Measurements from ENCODE around the gene TESK2. TPM values are rescaled to one million over a fixed set of nuclear protein-coding genes. Genes with fewer than 3 reads are reported as not detected.
"Not testable (repeated sequence)": the region's sequence is repeated elsewhere in the genome, so short reads cannot be mapped to it uniquely, and the experiment has no call there.

Gene TESK2
- total RNA-seq, 1 experiment from 2014 or later: 1.4 TPM

DNA sequence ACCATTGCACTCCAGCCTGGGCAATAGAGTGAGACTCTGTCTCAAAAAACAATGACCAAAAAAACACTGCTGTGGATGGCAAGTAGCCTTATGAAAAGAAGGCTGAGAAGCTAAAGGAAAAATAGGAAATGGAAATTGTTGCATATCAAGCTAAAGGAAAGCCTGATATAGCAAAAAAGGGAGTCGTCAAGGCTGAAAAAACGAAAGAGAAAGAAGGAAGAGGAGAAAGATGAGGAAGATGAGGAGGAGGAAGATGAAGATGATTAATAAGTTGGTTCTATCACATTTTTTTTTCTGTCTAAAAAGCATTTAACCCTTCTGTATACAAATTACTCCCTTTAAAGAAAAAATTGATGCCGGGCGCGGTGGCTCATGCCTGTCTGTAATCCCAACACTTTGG, 40.9 kb upstream of the TESK2 start:
- ChIA-PET CTCF (no interaction called here), POLR2A (interaction anchor here (0.6 to 6.5 kb wide), 2 partner anchors 10 to 40 kb away, joined by 3 to 40 read pairs; partner anchors contain the start of gene PRDX1)
- Mint-ChIP-seq H3K4me1 (ENCODE audit: insufficient read depth, unreplicated experiment) (peaks cover 4% of the 10 kb centered on the region), H3K27ac (ENCODE audit: low read depth, unreplicated experiment) (no peak overlapping the region), H3K36me3 (ENCODE audit: insufficient read depth, unreplicated experiment) (no peaks in the 10 kb centered on the region), H3K4me3 (ENCODE audit: unreplicated experiment) (no peak overlapping the region), H3K9me3 (ENCODE audit: unreplicated experiment) (no peaks in the 10 kb centered on the region), H3K27me3 (ENCODE audit: insufficient read depth, unreplicated experiment) (no peaks in the 10 kb centered on the region)
- intact Hi-C loops (cut with micrococcal nuclease): no loop called here
- TF ChIP-seq, protein P1, sequence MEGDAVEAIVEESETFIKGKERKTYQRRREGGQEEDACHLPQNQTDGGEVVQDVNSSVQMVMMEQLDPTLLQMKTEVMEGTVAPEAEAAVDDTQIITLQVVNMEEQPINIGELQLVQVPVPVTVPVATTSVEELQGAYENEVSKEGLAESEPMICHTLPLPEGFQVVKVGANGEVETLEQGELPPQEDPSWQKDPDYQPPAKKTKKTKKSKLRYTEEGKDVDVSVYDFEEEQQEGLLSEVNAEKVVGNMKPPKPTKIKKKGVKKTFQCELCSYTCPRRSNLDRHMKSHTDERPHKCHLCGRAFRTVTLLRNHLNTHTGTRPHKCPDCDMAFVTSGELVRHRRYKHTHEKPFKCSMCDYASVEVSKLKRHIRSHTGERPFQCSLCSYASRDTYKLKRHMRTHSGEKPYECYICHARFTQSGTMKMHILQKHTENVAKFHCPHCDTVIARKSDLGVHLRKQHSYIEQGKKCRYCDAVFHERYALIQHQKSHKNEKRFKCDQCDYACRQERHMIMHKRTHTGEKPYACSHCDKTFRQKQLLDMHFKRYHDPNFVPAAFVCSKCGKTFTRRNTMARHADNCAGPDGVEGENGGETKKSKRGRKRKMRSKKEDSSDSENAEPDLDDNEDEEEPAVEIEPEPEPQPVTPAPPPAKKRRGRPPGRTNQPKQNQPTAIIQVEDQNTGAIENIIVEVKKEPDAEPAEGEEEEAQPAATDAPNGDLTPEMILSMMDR (IDR thresholded peaks at IDR 0.05; ENCODE audit: unreplicated experiment): no peak
- DNase-seq (ENCODE audit: unreplicated experiment): no peak
- BruUV-seq (replicated peaks): no TSS peak

DNA sequence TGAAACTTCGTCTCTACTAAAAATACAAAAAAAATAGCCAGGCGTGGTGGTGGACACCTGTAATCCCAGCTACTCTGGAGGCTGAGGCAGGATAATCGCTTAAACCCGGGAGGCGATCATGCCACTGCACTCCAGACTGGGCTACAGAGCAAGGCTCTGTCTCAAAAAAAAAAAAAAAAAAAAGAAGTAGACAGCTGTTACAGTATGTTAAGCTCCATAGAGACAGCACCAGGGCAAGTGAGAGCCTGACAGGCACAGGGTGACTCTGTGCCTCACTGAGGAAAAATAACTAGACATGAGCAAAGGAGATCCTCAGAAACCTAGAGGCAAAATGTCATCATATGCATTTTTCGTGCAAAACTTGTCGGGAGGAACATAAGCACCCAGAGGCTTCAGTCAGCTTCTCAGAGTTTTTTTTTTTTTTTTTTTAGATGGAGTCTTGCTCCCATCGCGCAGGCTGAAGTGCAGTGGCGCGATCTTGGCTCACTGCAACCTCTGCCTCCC, 39.7 kb upstream of the TESK2 start:
- TF ChIP-seq, protein P1 (IDR thresholded peaks at IDR 0.05; ENCODE audit: unreplicated experiment): no peak
- Mint-ChIP-seq H3K4me1 (ENCODE audit: insufficient read depth, unreplicated experiment) (no peaks in the 10 kb centered on the region), H3K27me3 (ENCODE audit: insufficient read depth, unreplicated experiment) (no peaks in the 10 kb centered on the region), H3K4me3 (ENCODE audit: unreplicated experiment) (no peak overlapping the region), H3K27ac (ENCODE audit: low read depth, unreplicated experiment) (no peak overlapping the region), H3K36me3 (ENCODE audit: insufficient read depth, unreplicated experiment) (no peaks in the 10 kb centered on the region), H3K9me3 (ENCODE audit: unreplicated experiment) (no peaks in the 10 kb centered on the region)
- POLR2A ChIA-PET: interaction anchor here (1.0 kb wide), 1 partner anchor 9 kb away, joined by 3 read pairs; the partner anchor contains the start of gene PRDX1
- no peak for DNase-seq (ENCODE audit: unreplicated experiment)
- BruUV-seq (replicated peaks): no TSS peak
- CTCF ChIA-PET: interaction anchor here (0.6 kb wide), 2 partner anchors 540 to 1976 kb away, joined by 4 read pairs; no protein-coding TSS in a partner anchor
- intact Hi-C loops (cut with micrococcal nuclease): no loop called here

DNA sequence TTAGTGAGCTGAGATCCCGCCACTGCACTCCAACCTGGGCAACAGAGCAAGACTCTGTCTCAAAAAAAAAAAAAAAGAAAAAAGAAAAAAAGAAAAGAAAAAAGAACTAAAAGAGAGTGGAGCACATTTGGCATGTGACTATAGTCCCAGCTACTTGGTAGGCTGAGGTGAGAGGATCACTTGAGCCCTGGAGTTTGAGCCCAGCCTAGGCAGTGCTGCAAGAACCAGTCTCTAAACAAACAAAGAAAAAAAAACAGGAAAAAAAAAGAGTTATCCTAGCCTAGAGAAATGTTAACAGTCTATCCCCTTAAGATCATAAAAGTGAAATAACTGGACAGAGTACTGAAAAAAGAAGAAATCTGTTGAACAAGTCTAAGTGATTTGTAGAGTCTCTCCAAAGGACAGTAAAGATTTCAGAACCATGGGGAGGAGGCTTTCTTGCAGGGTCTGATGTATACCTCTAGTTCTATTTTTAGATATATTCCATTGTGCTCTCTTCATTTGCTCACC, 35.2 kb upstream of the TESK2 start:
- Mint-ChIP-seq H3K4me1 (ENCODE audit: insufficient read depth, unreplicated experiment) (peaks cover 9% of the 10 kb centered on the region), H3K9me3 (ENCODE audit: unreplicated experiment) (no peaks in the 10 kb centered on the region), H3K27me3 (ENCODE audit: insufficient read depth, unreplicated experiment) (no peaks in the 10 kb centered on the region), H3K27ac (ENCODE audit: low read depth, unreplicated experiment) (no peak overlapping the region), H3K4me3 (ENCODE audit: unreplicated experiment) (no peak overlapping the region), H3K36me3 (ENCODE audit: insufficient read depth, unreplicated experiment) (peaks cover 10% of the 10 kb centered on the region)
- no TSS peak for BruUV-seq (replicated peaks)
- DNase-seq (ENCODE audit: unreplicated experiment): no peak
- TF ChIP-seq, protein P1 (IDR thresholded peaks at IDR 0.05; ENCODE audit: unreplicated experiment): no peak
- ChIA-PET POLR2A (interaction anchor here (0.9 kb wide), 1 partner anchor 160 kb away, joined by 5 read pairs; the partner anchor contains the start of gene GPBP1L1), CTCF (interaction anchor here (0.5 kb wide), 1 partner anchor 150 kb away, joined by 3 read pairs; no protein-coding TSS in a partner anchor)
- intact Hi-C loops (cut with micrococcal nuclease): no loop called here

DNA sequence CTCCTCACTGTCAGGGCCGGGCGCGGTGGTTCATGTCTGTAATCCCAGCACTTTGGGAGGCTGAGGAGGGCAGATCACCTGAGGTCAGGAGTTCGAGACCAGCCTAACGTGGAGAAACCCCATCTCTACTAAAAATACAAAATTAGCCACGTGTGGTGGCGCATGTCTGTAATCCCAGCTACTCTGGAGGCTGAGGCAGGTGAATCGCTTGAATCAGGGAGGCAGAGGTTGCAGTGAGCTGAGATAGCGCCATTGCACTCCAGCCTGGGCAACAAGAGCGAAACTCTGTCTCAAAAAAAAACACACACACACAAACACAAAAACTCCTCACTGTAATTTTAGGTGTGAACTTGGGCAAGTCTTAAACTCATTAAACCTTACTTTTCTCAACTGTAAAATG, 33.0 kb upstream of the TESK2 start:
- POLR2A ChIA-PET: interaction anchor here (0.7 to 11.2 kb wide), 3 partner anchors 23 to 32 kb away, joined by 3 to 272 read pairs (median 4); partner anchors contain the start of gene AKR1A1
- BruUV-seq (replicated peaks); intact Hi-C loops (cut with micrococcal nuclease); H3K27me3 Mint-ChIP-seq (ENCODE audit: insufficient read depth, unreplicated experiment); H3K27ac Mint-ChIP-seq (ENCODE audit: low read depth, unreplicated experiment); H3K4me3 Mint-ChIP-seq (ENCODE audit: unreplicated experiment); H3K9me3 Mint-ChIP-seq (ENCODE audit: unreplicated experiment); DNase-seq (ENCODE audit: unreplicated experiment): not testable (repeated sequence)
- Mint-ChIP-seq H3K4me1 (ENCODE audit: insufficient read depth, unreplicated experiment) (peaks cover 15% of the 10 kb centered on the region), H3K36me3 (ENCODE audit: insufficient read depth, unreplicated experiment) (peaks cover 15% of the 10 kb centered on the region)
- CTCF ChIA-PET: interaction anchor here (1.3 to 9.0 kb wide), 2 partner anchors 45 to 46 kb away, joined by 5 to 71 read pairs; no protein-coding TSS in a partner anchor

DNA sequence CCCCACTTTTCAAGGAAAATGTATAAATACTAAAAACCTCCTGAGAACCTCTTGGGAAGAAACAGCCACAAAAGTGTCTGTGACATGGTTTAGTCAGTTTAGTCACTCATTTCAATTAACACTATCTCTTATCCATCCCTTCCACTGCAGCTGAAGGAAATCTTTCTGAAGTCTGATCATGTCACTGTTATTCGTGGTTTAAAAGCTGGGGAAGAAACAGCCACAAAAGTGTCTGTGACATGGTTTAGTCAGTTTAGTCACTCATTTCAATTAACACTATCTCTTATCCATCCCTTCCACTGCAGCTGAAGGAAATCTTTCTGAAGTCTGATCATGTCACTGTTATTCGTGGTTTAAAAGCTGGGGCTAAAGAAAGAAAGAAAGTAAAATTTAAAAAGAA, 32.6 kb upstream of the TESK2 start:
- intact Hi-C loops (cut with micrococcal nuclease); H3K9me3 Mint-ChIP-seq (ENCODE audit: unreplicated experiment); BruUV-seq (replicated peaks); DNase-seq (ENCODE audit: unreplicated experiment); H3K27me3 Mint-ChIP-seq (ENCODE audit: insufficient read depth, unreplicated experiment); H3K27ac Mint-ChIP-seq (ENCODE audit: low read depth, unreplicated experiment); H3K4me3 Mint-ChIP-seq (ENCODE audit: unreplicated experiment): not testable (repeated sequence)
- ChIA-PET POLR2A (interaction anchor here (0.7 to 11.2 kb wide), 3 partner anchors 22 to 32 kb away, joined by 3 to 272 read pairs (median 4); partner anchors contain the start of gene AKR1A1), CTCF (interaction anchor here (0.8 to 9.0 kb wide), 2 partner anchors 11 to 46 kb away, joined by 3 to 71 read pairs; no protein-coding TSS in a partner anchor)
- H3K36me3 Mint-ChIP-seq (ENCODE audit: insufficient read depth, unreplicated experiment): peaks cover 20% of the 10 kb centered on the region
- H3K4me1 Mint-ChIP-seq (ENCODE audit: insufficient read depth, unreplicated experiment): peaks cover 15% of the 10 kb centered on the region
